ENCODE data around the gene ADAMTS17. TPM values are rescaled to one million over a fixed set of nuclear protein-coding genes. Genes with fewer than 3 reads are reported as not detected.

ADAMTS17 gene
- total RNA-seq, 1 experiment from 2014 or later, result 4.2 TPM

DNA sequence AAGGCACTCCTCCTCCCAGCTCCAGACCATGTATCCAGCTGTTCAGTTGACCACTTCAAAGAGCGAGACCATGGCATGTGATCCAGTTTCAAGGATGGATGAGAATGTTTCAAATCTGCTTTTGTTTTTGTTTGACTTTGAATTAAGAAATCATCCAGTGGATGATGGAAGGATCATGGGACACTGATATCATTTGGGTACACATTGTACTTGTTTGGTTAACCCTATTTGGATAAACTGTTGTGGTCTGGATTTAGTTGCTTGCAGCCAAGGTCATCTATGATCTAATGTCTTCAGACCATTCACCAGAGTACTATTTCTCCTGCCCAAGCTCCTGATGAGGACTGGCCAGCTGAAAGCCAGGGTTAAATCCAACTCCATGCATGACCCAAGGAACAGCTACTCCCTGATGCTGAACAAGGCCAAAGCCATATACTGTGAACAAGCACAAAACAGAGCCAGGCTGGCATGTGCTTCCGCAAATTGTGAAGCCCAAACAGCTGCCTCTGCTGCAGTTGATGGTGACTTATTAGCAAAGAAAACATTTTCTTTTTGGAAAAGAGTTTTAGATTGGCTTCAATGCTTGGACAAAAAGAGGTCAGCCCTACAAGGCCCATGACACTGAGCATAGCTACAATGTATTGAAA, 5.2 kb upstream of the ADAMTS17 start:
- H3K9me3 ChIP-seq (ENCODE audit: control insufficient read depth in 1 of 2, insufficient read depth in 1 of 2, low read depth in 1 of 2, low read length in 2 of 2), result no peaks in the 10 kb centered on the region
- RAD21 ChIA-PET (ENCODE audit: low non-redundant PET in 1 of 2, low total read pairs in 2 of 2, uncharacterized antibody in 2 of 2, unreplicated experiment in 2 of 2), result no interaction called here
- CTCF ChIA-PET, result interaction anchor here (0.5 to 1.2 kb wide), 3 partner anchors 37 to 661 kb away, joined by 3 read pairs; no protein-coding TSS in a partner anchor
- H3K36me3 ChIP-seq (ENCODE audit: control insufficient read depth in 1 of 2, insufficient read depth in 2 of 2, low read length in 2 of 2), result no peaks in the 10 kb centered on the region
- H3K9ac ChIP-seq (ENCODE audit: low read length), result no peak overlapping the region
- ATAC-seq (no peak), DNase-seq (ENCODE audit: low read depth, low spot score) (no peak)
- H3K4me1 ChIP-seq (ENCODE audit: control insufficient read depth in 1 of 2, insufficient read depth in 2 of 2, low read length in 2 of 2), result peaks cover 3 to 24% of the 10 kb centered on the region in 2 experiments; a peak in 2 of 4 replicates
- H3K4me2 ChIP-seq (ENCODE audit: low read length), result no peak overlapping the region
- no peaks in the 10 kb centered on the region for H4K20me1 ChIP-seq (ENCODE audit: insufficient read depth)
- no peak overlapping the region for H2AFZ ChIP-seq (ENCODE audit: low read depth, low read length, poor library complexity, severe bottlenecking)
- TF ChIP-seq FOSL1 (IDR thresholded peaks at IDR 0.05; ENCODE audit: low read depth) (no peak), RAD21 (IDR thresholded peaks at IDR 0.05; ENCODE audit: low read depth) (no peak), EZH2phosphoT487 (IDR thresholded peaks at IDR 0.05; ENCODE audit: borderline replicate concordance) (no peak), EZH2 (IDR thresholded peaks at IDR 0.05) (no peak), TCF7L2 (IDR thresholded peaks at IDR 0.05; ENCODE audit: borderline replicate concordance, extremely low read depth, insufficient read depth, insufficient read length) (no peak), JUND (IDR thresholded peaks at IDR 0.05) (no peak), YY1 (IDR thresholded peaks at IDR 0.05; ENCODE audit: extremely low read depth, insufficient replicate concordance, low read depth, low read length) (no peak), POLR2AphosphoS5 (IDR thresholded peaks at IDR 0.05; ENCODE audit: low read depth, low read length) (no peak), ELF1 (IDR thresholded peaks at IDR 0.05; ENCODE audit: borderline replicate concordance, low read depth) (no peak), SRF (IDR thresholded peaks at IDR 0.05; ENCODE audit: low read depth) (no peak), EGR1 (IDR thresholded peaks at IDR 0.05; ENCODE audit: low read depth) (no peak), CBX3 (IDR thresholded peaks at IDR 0.05; ENCODE audit: low read depth) (no peak)
- TF ChIP-seq, protein P1, sequence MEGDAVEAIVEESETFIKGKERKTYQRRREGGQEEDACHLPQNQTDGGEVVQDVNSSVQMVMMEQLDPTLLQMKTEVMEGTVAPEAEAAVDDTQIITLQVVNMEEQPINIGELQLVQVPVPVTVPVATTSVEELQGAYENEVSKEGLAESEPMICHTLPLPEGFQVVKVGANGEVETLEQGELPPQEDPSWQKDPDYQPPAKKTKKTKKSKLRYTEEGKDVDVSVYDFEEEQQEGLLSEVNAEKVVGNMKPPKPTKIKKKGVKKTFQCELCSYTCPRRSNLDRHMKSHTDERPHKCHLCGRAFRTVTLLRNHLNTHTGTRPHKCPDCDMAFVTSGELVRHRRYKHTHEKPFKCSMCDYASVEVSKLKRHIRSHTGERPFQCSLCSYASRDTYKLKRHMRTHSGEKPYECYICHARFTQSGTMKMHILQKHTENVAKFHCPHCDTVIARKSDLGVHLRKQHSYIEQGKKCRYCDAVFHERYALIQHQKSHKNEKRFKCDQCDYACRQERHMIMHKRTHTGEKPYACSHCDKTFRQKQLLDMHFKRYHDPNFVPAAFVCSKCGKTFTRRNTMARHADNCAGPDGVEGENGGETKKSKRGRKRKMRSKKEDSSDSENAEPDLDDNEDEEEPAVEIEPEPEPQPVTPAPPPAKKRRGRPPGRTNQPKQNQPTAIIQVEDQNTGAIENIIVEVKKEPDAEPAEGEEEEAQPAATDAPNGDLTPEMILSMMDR (IDR thresholded peaks at IDR 0.05 in 2 of 3, conservative IDR thresholded peaks at IDR 0.05 in 1 of 3; ENCODE audit: borderline replicate concordance in 1 of 3, insufficient read depth in 1 of 3, low read depth in 2 of 3, low read length in 2 of 3), result no peak
- TF ChIP-seq, protein P2, sequence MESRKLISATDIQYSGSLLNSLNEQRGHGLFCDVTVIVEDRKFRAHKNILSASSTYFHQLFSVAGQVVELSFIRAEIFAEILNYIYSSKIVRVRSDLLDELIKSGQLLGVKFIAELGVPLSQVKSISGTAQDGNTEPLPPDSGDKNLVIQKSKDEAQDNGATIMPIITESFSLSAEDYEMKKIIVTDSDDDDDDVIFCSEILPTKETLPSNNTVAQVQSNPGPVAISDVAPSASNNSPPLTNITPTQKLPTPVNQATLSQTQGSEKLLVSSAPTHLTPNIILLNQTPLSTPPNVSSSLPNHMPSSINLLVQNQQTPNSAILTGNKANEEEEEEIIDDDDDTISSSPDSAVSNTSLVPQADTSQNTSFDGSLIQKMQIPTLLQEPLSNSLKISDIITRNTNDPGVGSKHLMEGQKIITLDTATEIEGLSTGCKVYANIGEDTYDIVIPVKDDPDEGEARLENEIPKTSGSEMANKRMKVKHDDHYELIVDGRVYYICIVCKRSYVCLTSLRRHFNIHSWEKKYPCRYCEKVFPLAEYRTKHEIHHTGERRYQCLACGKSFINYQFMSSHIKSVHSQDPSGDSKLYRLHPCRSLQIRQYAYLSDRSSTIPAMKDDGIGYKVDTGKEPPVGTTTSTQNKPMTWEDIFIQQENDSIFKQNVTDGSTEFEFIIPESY (IDR thresholded peaks at IDR 0.05; ENCODE audit: extremely low read depth, insufficient replicate concordance, low read length), result no peak
- TF ChIP-seq, protein P3, sequence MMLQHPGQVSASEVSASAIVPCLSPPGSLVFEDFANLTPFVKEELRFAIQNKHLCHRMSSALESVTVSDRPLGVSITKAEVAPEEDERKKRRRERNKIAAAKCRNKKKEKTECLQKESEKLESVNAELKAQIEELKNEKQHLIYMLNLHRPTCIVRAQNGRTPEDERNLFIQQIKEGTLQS (IDR thresholded peaks at IDR 0.05), result no peak
- TF ChIP-seq, protein P4, sequence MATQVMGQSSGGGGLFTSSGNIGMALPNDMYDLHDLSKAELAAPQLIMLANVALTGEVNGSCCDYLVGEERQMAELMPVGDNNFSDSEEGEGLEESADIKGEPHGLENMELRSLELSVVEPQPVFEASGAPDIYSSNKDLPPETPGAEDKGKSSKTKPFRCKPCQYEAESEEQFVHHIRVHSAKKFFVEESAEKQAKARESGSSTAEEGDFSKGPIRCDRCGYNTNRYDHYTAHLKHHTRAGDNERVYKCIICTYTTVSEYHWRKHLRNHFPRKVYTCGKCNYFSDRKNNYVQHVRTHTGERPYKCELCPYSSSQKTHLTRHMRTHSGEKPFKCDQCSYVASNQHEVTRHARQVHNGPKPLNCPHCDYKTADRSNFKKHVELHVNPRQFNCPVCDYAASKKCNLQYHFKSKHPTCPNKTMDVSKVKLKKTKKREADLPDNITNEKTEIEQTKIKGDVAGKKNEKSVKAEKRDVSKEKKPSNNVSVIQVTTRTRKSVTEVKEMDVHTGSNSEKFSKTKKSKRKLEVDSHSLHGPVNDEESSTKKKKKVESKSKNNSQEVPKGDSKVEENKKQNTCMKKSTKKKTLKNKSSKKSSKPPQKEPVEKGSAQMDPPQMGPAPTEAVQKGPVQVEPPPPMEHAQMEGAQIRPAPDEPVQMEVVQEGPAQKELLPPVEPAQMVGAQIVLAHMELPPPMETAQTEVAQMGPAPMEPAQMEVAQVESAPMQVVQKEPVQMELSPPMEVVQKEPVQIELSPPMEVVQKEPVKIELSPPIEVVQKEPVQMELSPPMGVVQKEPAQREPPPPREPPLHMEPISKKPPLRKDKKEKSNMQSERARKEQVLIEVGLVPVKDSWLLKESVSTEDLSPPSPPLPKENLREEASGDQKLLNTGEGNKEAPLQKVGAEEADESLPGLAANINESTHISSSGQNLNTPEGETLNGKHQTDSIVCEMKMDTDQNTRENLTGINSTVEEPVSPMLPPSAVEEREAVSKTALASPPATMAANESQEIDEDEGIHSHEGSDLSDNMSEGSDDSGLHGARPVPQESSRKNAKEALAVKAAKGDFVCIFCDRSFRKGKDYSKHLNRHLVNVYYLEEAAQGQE (IDR thresholded peaks at IDR 0.05; ENCODE audit: low read depth), result no peak
- TF ChIP-seq, protein P5, sequence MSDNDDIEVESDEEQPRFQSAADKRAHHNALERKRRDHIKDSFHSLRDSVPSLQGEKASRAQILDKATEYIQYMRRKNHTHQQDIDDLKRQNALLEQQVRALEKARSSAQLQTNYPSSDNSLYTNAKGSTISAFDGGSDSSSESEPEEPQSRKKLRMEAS (IDR thresholded peaks at IDR 0.05), result no peak
- no peaks in the 10 kb centered on the region for H3K79me2 ChIP-seq (ENCODE audit: insufficient read depth, low read length)
- no peaks in the 10 kb centered on the region for H3K27me3 ChIP-seq (ENCODE audit: insufficient read depth, low read length)
- intact Hi-C loops (cut with micrococcal nuclease), result no loop called here
- no TSS peak for BruUV-seq (replicated peaks)
- no peak overlapping the region for H3K4me3 ChIP-seq (replicated peaks in 1 of 2; ENCODE audit: low read depth in 1 of 2, low read length in 2 of 2)
- no peak overlapping the region for H3K27ac ChIP-seq (ENCODE audit: low read depth, low read length)
- H3K9me2 ChIP-seq (ENCODE audit: insufficient read depth), result no peaks in the 10 kb centered on the region
- POLR2A ChIA-PET, result no interaction called here

Data from HCT116 (cell line).